GM18520 (cell line): ENCODE measurements around the gene DENND1A.
"Not testable (repeated sequence)": the region's sequence is repeated elsewhere in the genome, so short reads cannot be mapped to it uniquely, and the experiment has no call there.

Experiments used
- ATAC-seq: cut with Tn5 transposase; IDR thresholded peaks from one replicate; pipeline ENCODE4 v1.9.1; 2021; ENCODE audit not compliant: unreplicated experiment

Gene DENND1A

GRCh38 chr9:123445981-123446610, 483.8 kb downstream of the DENND1A start:
- ATAC-seq = no peak

- ATAC-seq = no peak
Observed at GRCh38 chr9:123445116-123445515, 484.8 kb downstream of the DENND1A start.

GRCh38 chr9:123441769-123442168, 488.2 kb downstream of the DENND1A start:
- no peak for ATAC-seq

GRCh38 chr9:123440256-123440655, 489.7 kb downstream of the DENND1A start:
- no peak for ATAC-seq

- ATAC-seq = no peak
Observed at GRCh38 chr9:123438821-123439220, 491.1 kb downstream of the DENND1A start.

- ATAC-seq = no peak
Observed at GRCh38 chr9:123438321-123438720, 491.6 kb downstream of the DENND1A start.

- ATAC-seq = no peak
Observed at GRCh38 chr9:123437201-123437600, 492.7 kb downstream of the DENND1A start.

GRCh38 chr9:123435471-123435870, 494.5 kb downstream of the DENND1A start:
- ATAC-seq = no peak

- ATAC-seq = no peak
Observed at GRCh38 chr9:123434619-123435240, 495.2 kb downstream of the DENND1A start.

- no peak for ATAC-seq
Observed at GRCh38 chr9:123432331-123433236, 497.3 kb downstream of the DENND1A start.

- ATAC-seq = no peak
Observed at GRCh38 chr9:123431581-123431980, 498.3 kb downstream of the DENND1A start.

GRCh38 chr9:123428450-123428849, 501.5 kb downstream of the DENND1A start:
- not testable (repeated sequence) for ATAC-seq

- ATAC-seq = peak; percentile 69
Observed at GRCh38 chr9:123426406-123426805, 503.5 kb downstream of the DENND1A start.

GRCh38 chr9:123425836-123426365, 504.0 kb downstream of the DENND1A start:
- ATAC-seq = no peak

- no peak for ATAC-seq
Observed at GRCh38 chr9:123425261-123425821, 504.6 kb downstream of the DENND1A start.

GRCh38 chr9:123424552-123425225, 505.2 kb downstream of the DENND1A start:
- ATAC-seq = no peak

- no peak for ATAC-seq
Observed at GRCh38 chr9:123424131-123424530, 505.8 kb downstream of the DENND1A start.

- no peak for ATAC-seq
Observed at GRCh38 chr9:123423311-123423640, 506.6 kb downstream of the DENND1A start.

GRCh38 chr9:123422635-123423310, 507.2 kb downstream of the DENND1A start:
- ATAC-seq = no peak

- ATAC-seq = no peak
Observed at GRCh38 chr9:123421801-123422455, 508.0 kb downstream of the DENND1A start.
